Renal pelvis (tissue), 4 donors: Measurements from ENCODE around the gene ATP9B. TPM values are rescaled to one million over a fixed set of nuclear protein-coding genes. Genes with fewer than 3 reads are reported as not detected.
"Not testable (repeated sequence)": the region's sequence is repeated elsewhere in the genome, so short reads cannot be mapped to it uniquely, and the experiment has no call there.

Source experiments
- DNase-seq: peaks from one replicate; pipeline ENCODE4 v3.0.0-alpha.2; 2013
- polyA plus RNA-seq, 3 donors: library from polyadenylated mRNA; unstranded; fragments of 120-200 nt; gene quantifications; one replicate each; pipeline ENCODE4 v1.2.1, GENCODE V29; 2013; ENCODE audit not compliant: insufficient read length in 3 of 3

The ATP9B gene
- polyA plus RNA-seq, 3 donors, result 27.8 to 39.5 (median 36.3) TPM

GRCh38 chr18:79229431-79229830, 160.2 kb downstream of the ATP9B start:
- DNase-seq, result no peak

GRCh38 chr18:79234438-79234837, 165.2 kb downstream of the ATP9B start:
- no peak for DNase-seq

DNA sequence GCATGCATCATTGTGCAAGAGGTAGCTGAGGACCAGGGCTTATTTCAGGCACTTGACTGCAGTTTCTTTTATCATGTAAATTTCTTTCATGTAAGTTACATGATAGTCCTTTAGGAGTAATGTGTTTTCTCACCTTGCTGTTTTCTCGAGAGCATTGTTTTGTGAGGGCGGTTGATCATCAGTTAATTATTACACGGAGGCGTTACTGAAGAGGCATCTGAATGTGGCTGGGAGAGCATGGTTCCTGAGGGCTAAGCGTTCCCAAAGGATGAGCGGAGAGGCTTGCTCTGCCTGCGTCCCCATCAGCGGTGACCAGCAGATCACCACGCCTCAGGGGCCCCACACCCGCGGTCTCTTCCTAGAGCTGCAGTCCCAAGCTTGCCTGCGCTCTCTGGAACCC, 170.4 kb downstream of the ATP9B start:
- no peak for DNase-seq

DNA sequence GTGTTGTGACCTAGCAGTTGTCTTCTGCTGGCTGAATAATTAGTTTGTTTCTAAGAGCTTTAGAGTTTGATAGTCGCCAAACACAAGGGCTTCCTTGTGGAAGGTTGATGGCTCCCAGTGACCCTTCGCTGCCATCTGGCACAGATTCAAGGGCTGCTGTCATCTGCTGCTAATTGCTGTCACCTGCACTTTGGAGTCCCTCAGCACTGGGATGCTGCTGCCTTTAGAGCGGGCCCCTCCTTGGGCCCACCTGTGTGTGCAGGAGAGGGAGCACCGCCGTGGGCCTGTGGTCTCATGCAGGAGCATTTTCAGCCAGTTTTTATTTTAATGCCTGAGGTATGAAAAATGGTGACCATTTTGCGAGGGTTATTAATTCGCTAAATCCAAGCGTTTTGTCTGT, 172.6 kb downstream of the ATP9B start:
- DNase-seq, result no peak

DNA sequence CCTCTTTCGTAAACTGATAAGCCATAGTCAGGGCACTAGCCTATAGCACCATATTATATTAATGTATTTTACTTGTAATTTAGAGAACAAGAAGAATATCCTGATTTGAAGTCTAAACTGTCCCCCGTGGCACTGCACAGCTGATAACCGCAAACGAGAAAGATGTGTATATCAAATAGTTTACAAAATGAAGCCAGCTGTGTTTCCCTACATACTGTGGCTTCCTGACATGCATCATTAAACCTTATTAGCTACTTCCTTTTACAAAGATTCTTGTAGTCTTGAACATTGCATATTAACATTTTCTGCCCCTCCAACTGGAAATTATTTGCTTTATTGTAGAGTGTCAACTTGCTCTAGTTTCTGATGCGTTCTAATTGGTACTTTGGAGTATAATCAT, 173.1 kb downstream of the ATP9B start:
- DNase-seq, result peak; percentile 58

DNA sequence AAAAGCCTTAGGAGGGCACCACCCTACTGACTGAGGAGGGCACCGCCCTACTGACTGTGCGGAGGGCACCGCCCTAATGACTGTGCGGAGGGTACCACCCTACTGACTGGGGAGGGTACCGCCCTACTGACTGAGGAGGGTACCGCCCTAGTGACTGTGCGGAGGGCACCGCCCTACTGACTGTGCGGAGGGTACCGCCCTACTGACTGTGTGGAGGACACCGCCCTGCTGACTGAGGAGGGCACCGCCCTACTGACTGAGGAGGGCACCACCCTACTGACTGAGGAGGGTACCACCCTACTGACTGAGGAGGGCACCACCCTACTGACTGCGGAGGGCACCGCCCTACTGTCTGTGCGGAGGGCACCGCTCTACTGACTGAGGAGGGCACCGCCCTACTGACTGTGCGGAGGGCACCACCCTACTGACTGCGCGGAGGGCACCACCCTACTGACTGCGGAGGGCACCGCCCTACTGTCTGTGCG, 176.4 kb downstream of the ATP9B start:
- no peak for DNase-seq

GRCh38 chr18:79246309-79247108, 177.3 kb downstream of the ATP9B start:
- DNase-seq, result peak; percentile 73

GRCh38 chr18:79248495-79249060, 179.4 kb downstream of the ATP9B start:
- no peak for DNase-seq

- DNase-seq, result no peak
These were observed 181.2 kb downstream of the ATP9B start for GRCh38 chr18:79250301-79250981.

DNA sequence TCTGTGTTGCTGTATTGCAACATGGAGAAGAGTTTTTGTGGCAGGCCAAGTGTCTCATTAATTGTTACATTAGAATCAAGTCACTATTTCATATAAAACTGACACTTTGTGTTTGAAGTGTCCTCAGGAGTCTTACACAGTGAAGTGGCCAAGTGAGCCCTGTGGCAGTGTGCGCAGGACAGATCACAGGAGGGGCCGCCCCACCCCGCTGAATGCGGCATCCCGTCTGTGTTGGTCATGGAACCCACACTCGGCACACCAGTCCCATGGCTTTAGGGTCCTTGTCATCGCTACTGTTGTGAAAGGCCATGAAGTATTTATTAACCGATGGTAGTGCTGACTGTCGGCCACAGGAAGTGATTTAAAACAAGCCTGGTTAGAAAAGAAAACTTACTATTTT, 181.8 kb downstream of the ATP9B start:
- DNase-seq, result no peak

GRCh38 chr18:79252904-79253633, 183.9 kb downstream of the ATP9B start:
- no peak for DNase-seq

GRCh38 chr18:79257480-79257879, 188.3 kb downstream of the ATP9B start:
- no peak for DNase-seq

DNA sequence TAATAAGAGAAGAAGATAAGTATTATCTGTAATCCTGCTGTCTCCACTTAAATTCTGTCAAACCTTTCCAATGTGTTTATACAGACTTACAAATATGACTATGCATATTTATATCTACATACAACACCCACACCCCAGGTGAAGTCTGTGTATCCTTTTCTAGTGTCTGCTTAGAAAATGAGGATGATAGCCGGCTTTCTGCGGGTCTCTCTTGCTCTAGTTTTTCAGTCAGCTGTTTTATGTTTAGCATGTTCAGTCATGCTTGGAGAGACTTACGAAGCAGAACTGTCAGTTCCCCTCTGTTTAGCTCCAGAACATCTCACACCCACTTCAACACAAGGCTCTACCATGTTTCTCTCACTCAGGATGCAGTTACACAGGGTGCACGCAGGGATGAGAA, 189.3 kb downstream of the ATP9B start:
- DNase-seq, result no peak

DNA sequence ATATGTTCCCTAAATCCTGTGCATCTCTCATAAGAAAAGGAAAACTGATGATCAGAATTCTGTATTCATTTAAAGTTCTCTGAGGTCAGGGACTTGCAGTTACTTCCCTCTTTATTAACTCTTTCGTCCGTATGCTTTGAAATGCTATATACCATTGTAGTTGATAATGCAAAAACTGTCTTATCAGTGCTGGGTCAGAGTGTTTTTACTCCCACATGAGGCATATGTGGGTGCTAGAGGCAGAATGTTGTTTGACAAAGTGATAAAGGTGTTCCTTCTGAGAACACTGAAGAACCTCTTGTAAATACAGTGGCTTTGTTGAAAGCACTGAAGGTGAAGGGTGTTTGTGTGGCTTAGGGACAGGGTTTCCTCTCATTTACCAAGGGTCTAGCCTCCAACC, 190.0 kb downstream of the ATP9B start:
- no peak for DNase-seq

GRCh38 chr18:79260023-79260422, 190.8 kb downstream of the ATP9B start:
- no peak for DNase-seq

DNA sequence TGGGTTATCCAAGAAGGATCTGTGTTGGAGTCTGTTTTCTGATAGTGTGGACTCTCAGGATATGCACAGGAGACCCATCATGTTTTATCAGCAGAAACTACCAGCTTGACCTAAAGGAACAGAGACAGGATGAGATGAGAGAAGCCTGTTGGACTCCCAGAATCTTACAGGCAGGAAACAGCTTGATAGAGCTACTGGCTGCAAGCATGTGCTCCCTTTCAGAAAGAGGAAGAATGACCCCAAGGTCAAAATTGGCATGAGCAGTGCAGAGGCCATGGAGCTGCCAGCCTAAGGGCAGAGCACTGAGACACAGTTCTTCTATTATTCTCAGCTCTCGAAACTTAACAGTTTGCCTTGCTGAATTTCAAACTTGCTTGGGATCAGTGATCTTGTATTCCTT, 191.3 kb downstream of the ATP9B start:
- no peak for DNase-seq

DNA sequence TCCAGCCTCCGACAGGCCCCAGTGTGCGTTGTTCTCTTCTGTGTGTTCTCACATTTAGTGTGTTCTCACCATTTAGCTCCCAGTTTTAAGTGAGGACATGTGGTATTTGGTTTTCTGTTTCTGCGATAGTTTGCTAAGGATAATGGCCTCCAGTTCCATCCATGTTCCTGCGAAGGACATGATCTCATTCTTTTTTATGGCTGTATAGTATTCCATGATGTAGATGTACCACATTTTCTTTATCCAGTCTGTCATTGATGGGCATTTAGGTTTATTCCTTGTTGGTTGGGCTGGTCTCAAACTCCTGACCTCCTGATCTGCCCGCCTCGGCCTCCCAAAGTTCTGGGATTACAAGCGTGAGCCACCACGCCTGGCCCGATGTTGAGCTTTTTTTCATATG, 195.9 kb downstream of the ATP9B start:
- DNase-seq, result not testable (repeated sequence)

GRCh38 chr18:79271812-79272211, 202.6 kb downstream of the ATP9B start:
- DNase-seq, result not testable (repeated sequence)

DNA sequence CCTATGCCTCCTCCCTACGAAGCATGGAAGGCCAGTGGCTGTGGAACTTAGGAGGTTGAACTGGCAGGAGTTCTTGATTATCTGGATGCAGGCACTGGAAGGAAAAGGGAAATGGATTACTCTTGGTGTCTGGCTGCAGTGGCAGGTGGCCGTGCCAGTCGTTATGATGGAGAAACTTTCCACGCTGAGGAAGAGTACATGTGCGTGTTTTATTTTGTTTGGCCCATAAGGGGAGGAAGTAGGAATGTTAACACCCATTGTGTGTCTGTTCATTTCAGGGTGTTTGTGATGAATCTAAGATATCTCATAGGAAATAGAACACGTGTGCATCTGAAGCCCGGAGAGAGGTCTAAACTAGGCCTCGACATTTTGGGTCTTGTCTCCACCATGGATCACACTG, 203.7 kb downstream of the ATP9B start:
- no peak for DNase-seq

DNA sequence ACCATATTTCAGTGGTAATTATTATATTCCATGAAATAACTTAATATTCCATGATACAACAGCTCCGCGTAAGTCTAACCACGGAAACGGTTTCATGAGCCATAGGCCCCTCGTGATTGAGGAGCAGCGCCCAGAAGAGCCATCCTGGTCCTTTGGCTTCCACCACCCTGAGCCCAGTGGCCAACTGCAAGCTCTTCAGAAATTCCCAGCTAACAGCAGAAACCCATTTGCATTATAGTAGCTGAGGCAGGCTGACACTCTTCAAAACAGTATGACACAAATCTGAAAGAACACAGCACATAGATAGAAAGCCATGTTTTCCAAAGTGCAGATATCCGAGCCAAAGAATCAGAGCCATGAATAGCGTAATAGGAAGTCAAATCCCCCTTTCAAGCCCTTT, 205.6 kb downstream of the ATP9B start:
- no peak for DNase-seq

DNA sequence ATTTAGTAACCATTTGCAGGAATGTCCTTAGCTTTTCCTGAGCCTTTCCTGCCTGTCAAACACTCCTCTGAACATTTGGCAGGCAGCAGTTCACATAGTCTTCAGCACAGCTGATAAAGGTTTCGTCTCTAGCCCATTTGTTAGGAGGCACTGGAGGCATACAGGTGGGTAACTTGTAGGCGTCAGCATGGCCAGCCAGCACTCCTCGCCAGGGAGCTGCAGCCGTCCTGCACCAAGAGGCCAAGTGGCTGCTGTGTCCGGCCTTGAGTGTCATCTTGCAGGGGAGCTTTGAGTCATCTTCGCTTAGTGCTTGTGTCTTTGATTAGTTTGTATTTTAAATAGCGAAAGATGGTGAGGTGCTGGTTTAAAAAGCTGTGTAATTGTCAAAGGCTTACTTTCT, 206.3 kb downstream of the ATP9B start:
- no peak for DNase-seq

DNA sequence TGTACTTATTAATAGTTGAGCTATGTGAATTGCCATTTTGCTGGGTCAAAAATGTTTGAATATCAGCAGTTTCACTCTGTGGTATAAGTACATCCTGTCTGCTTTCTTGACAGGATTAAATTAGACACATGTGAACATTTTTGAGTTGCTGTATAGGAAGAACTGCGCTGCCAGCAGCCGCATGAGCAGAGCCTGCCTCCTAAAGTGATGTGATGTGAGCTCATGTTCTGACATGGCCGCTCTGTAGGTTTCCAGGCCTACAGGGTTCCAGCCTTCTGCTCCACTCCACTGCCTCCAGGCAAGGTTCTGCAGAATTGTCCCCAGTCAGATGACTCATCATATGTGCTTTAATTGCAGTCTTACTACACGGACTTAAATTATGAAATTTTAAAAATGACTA, 206.8 kb downstream of the ATP9B start:
- no peak for DNase-seq
